ENCODE data around the gene ZNF804B.

- TF ChIP-seq CTCF (IDR thresholded peaks at IDR 0.05) (no peak), POLR2A (IDR thresholded peaks at IDR 0.05) (no peak)
These were observed 289.5 kb downstream of the ZNF804B start for GRCh38 chr7:89049043-89049442.

Measured in esophagus squamous epithelium (tissue), 4 donors.